Choroid plexus epithelial cell (primary cell): ENCODE data around the gene ILRUN.
"Not testable (repeated sequence)": the region's sequence is repeated elsewhere in the genome, so short reads cannot be mapped to it uniquely, and the experiment has no call there.

Source experiments
- DNase-seq: peaks from one replicate; pipeline ENCODE4 v3.0.0-alpha.2; 2010; ENCODE audit warnings: low read depth
- H3K4me3 ChIP-seq: 2 replicates; pipeline ENCODE4 v1.5.1; 2011; ENCODE audit warnings: low read depth, mild to moderate bottlenecking, control low read depth, low read length, moderate library complexity
- TF ChIP-seq, protein P1 (sequence below): conservative IDR thresholded peaks from 2 replicates; pipeline ENCODE4 v1.5.1; 2011; ENCODE audit warnings: low read depth, mild to moderate bottlenecking, control low read depth, inconsistent platforms, low read length, moderate library complexity

Gene ILRUN

DNA sequence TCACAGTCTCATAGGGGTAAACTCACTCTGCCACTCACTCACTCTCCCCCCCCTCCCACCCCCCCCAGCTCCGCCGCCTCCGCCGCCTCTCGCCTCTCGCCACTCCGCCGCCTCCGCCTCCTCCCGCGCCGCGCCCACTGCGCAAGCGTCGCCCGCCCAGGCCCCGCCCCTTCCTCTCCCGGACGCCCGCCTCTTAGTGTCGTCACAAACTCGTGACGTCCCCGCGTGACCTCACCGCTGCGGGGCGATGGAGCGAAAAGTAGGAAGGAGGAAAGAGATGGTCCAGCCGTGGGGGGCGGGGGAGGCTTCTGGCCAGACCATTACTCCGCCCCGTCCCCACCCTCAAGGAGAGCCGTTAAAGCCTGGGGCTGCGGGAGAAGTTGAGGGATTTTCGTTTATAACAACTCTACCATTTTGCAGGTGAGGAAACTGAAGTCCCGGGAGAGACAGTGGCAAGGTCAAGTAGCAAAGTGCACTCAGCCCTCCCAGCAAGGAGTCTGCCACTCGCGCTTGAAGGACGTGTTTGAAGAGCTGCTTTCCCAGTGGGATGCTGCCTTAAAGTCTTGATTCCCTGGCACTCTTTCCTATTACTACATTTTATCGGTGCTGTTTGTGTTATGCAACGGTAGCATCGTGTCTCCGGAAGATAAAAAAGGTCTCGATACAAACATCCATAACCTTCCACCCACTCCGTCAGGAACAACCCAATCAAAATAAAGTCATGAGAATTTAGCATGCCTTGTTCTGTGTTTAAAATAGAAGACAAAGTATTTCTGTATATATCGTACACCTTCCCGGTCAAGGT, at the start of gene ILRUN:
TSS of gene ILRUN (minus strand) at position 29 of the 805 bp plus-strand sequence. CDS start 164 bp downstream, outside the sequence.
- TF ChIP-seq, protein P1, sequence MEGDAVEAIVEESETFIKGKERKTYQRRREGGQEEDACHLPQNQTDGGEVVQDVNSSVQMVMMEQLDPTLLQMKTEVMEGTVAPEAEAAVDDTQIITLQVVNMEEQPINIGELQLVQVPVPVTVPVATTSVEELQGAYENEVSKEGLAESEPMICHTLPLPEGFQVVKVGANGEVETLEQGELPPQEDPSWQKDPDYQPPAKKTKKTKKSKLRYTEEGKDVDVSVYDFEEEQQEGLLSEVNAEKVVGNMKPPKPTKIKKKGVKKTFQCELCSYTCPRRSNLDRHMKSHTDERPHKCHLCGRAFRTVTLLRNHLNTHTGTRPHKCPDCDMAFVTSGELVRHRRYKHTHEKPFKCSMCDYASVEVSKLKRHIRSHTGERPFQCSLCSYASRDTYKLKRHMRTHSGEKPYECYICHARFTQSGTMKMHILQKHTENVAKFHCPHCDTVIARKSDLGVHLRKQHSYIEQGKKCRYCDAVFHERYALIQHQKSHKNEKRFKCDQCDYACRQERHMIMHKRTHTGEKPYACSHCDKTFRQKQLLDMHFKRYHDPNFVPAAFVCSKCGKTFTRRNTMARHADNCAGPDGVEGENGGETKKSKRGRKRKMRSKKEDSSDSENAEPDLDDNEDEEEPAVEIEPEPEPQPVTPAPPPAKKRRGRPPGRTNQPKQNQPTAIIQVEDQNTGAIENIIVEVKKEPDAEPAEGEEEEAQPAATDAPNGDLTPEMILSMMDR, result no peak
- peak; percentile 95 for DNase-seq
- H3K4me3 ChIP-seq, result peak within 1 kb of the TSS; percentile 95

DNA sequence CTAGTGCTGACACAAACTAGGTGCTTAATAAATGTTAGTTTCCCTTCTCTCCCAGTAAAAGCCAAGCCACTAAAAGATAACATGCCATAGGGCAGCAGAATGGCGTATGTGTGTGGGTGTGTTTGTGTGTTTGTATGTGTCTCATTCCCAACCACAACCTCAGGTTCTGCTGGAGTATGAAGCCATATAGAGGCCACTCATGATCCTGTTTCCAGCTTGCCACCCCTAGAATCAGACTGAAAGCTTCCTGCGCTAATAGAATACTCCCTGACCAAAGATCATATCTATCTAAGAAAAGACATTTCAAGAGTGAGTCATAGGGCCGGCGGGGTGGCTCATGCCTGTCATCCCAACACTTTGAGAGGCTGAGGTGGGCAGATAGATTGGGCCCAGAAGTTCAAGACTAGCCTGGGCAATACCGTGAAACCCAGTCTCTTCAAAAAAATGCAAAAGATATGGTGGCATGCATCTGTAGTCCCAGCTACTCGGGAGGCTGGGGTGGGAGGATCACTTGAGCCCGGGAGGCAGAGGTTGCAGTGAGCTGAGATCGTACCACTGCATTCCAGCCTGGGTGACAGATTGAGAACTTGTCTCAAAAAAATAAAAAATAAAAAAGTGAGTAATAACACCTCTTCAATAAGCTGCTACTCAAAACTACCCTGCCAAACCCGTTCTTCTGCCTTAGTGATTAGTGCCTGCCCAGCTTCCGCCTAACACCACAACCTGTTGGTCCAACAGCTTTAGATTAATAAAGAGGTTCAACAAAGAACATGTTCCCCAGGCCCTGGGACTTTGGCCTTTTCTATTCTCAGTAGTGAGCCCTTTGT, 48.9 kb upstream of the ILRUN start:
- DNase-seq, result peak; percentile 34
- TF ChIP-seq, protein P1, result no peak
- H3K4me3 ChIP-seq, result no peak overlapping the region

DNA sequence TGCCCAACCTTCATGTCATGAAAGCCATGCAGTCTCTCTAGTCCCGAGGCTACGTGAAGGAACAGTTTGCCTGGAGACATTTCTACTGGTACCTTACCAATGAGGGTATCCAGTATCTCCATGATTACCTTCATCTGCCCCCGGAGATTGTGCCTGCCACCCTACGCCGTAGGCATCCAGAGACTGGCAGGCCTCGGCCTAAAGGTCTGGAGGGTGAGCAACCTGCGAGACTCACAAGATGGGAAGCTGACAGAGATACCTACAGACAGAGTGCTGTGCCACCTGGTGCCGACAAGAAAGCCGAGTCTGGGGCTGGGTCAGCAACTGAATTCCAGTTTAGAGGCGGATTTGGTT, 47.7 kb upstream of the ILRUN start:
- H3K4me3 ChIP-seq, DNase-seq: not testable (repeated sequence)

DNA sequence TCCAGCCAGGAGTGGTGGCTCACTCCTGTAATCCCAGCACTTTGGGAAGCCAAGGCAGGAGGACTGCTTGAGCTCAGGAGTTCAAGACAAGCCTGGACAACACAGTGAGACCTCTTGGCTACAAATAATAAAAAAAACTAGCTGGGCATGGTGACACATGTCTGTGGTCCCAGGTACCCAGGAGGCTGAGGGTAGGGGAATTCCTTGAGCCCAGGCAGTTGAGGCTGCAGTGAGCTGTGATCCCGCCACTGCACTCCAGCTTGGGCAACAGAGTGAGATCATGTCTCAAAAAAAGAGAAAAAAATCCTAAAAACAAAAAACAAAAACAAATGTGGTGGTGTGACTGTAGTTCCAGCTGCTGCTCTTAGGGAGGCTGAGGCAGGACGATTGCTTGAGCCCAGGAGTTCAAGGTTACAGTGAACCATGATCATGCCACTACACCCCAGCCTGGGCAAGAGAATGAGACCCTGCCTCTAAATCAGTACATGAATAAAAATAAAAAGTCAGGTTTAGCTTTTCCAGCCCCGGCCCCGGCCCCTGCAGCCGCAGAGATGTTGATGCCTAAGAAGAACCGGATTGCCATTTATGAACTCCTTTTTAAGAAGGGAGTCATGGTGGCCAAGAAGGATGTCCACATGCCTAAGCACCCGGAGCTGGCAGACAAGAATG, 47.2 kb upstream of the ILRUN start:
- no peak overlapping the region for H3K4me3 ChIP-seq
- DNase-seq, result no peak
- TF ChIP-seq, protein P1, result no peak

DNA sequence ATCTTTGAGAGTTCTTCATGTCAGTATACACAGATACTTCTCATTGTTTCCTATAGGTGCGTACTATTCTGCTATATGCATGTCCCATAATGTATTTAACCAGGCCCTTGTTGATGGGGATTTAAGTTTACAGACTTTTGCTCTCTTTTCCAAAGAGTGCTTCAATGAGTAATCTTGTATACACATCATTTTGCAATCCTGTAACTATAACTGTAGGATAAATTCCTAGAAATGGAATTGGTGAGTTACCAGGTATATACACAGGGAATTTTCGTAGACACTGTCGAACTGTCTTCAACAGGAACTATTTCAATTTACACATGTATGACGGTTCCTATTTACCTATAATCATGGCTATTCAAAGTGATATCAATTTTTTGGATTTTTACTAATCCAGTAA, 45.5 kb upstream of the ILRUN start:
- DNase-seq, result no peak
- H3K4me3 ChIP-seq, result no peak overlapping the region
- TF ChIP-seq, protein P1, result no peak

DNA sequence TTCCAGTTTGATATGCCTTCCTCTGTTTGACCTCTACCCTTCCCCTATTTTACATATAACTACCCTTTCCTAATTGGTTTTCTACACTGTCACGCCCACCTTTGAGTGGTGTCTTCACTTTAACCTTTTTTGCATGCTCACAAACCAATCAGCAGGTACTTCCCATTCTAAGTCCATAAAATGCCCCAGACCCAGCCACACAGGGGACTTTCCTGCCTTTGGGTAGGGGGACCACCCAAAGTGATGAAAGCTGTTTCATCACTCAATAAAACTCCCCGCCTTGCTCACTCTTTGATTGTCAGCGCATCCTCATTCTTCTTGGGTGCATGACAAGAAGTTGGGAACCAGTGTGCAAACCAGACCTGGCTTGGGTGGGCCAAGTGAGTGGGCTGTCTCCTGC, 40.3 kb upstream of the ILRUN start:
- H3K4me3 ChIP-seq, result no peak overlapping the region
- TF ChIP-seq, protein P1, result no peak
- DNase-seq, result no peak

DNA sequence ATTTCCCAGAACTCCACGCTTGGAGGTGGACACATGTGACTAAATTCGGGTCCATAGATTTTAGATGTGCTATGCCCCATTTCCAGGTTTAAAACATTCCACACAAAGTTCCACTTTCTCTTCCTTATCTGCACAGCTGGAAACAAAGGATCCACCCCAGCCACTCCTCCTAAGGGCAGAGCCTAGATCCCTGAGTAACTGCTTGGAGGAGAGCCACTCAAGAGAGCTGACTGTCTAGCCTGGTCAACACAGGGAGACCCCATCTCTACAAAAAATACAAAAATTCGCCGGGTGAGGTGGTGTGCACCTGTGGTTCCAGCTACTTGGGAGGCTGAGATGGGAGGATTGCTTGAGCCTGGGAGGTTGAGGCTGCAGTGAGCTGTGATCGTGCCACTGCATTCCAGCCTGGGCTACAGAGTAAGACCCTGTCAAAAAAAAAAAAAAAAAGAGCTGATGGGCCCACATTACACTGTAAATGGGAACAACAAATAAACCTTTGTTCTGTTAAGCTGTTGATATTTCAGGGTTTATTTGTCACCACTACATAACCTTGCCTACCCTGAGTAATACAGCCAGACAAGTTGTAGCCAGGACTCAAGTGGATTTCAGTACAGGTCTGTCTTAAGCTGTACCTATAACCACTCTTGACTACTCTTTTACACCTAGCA, 35.0 kb upstream of the ILRUN start:
- TF ChIP-seq, protein P1, result no peak
- DNase-seq, result no peak
- no peak overlapping the region for H3K4me3 ChIP-seq
